DMS153 treated with DMSO at 0.1 percent for 48 hours (cell line): ENCODE measurements around the gene RTRAF.

ENCODE experiments used
- DNase-seq: peaks from one replicate; lab custom pipeline; 2025; ENCODE audit not compliant: unreplicated experiment; lab: John Stamatoyannopoulos, UW

Gene RTRAF

GRCh38 chr14:52020161-52020714 lies 30.9 kb downstream of the RTRAF start:
- no peak for DNase-seq

GRCh38 chr14:52020866-52021717 lies 31.7 kb downstream of the RTRAF start:
- DNase-seq = no peak

- no peak for DNase-seq
Observed at GRCh38 chr14:52021957-52022600, 32.7 kb downstream of the RTRAF start.

GRCh38 chr14:52023518-52023917 lies 34.2 kb downstream of the RTRAF start:
- no peak for DNase-seq

- no peak for DNase-seq
Observed at GRCh38 chr14:52025310-52025709, 36.0 kb downstream of the RTRAF start.

GRCh38 chr14:52026017-52026660 lies 36.8 kb downstream of the RTRAF start:
- no peak for DNase-seq

GRCh38 chr14:52026901-52027300 lies 37.6 kb downstream of the RTRAF start:
- DNase-seq = no peak

GRCh38 chr14:52029881-52030280 lies 40.5 kb downstream of the RTRAF start:
- DNase-seq = no peak

- DNase-seq = no peak
Observed at GRCh38 chr14:52031781-52032180, 42.4 kb downstream of the RTRAF start.

- DNase-seq = no peak
Observed at GRCh38 chr14:52032204-52032801, 43.0 kb downstream of the RTRAF start.

GRCh38 chr14:52033101-52033642 lies 43.8 kb downstream of the RTRAF start:
- DNase-seq = no peak

- no peak for DNase-seq
Observed at GRCh38 chr14:52039124-52039815, 49.9 kb downstream of the RTRAF start.

GRCh38 chr14:52040598-52040997 lies 51.3 kb downstream of the RTRAF start:
- no peak for DNase-seq

GRCh38 chr14:52042371-52043289 lies 53.3 kb downstream of the RTRAF start:
- no peak for DNase-seq

GRCh38 chr14:52043690-52044089 lies 54.3 kb downstream of the RTRAF start:
- DNase-seq = no peak

GRCh38 chr14:52044791-52045522 lies 55.6 kb downstream of the RTRAF start:
- DNase-seq = no peak

GRCh38 chr14:52046376-52046917 lies 57.1 kb downstream of the RTRAF start:
- no peak for DNase-seq

GRCh38 chr14:52048116-52048515 lies 58.8 kb downstream of the RTRAF start:
- DNase-seq = no peak
